AG10803 (cell line): ENCODE results near the gene PCCB.

Experiments
- DNase-seq: peaks from one replicate; pipeline ENCODE4 v3.0.0; 2010; ENCODE audit warnings: low read depth
- H3K4me3 ChIP-seq: 2 replicates; pipeline ENCODE4 v1.5.1; 2011; ENCODE audit warnings: mild to moderate bottlenecking, low read length, control low read depth
- CTCF ChIP-seq: conservative IDR thresholded peaks from 2 replicates; pipeline ENCODE4 v1.5.1; 2011; ENCODE audit warnings: mild to moderate bottlenecking, low read length, control low read depth, inconsistent platforms

The PCCB gene

DNA sequence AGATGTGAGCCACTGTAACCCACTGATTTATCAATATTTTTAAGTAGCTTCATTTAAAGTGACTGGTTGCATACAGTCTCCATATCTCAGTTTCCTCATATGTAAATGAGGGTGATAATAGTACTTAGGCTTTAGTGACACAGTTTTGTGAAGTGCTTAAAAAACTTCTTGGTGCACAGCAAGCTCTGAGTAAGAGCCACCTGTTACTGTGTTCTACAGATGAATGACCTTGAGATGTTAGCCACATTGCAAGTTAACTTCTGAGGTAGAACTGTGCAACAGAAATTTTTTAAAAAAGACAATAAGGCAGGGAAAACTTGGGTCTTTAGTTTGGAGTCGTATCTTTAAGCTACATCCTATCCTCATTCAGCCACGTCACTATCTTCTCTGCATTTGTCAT, 43.1 kb downstream of the PCCB start:
- no peak for TF ChIP-seq CTCF
- no peak for DNase-seq
- H3K4me3 ChIP-seq = no peak overlapping the region

GRCh38 chr3:136294176-136294575, 44.0 kb downstream of the PCCB start:
- no peak overlapping the region for H3K4me3 ChIP-seq
- DNase-seq = no peak
- TF ChIP-seq CTCF = no peak

- no peak overlapping the region for H3K4me3 ChIP-seq
- DNase-seq = no peak
- TF ChIP-seq CTCF = no peak
Observed at GRCh38 chr3:136296960-136297359, 46.8 kb downstream of the PCCB start.

- H3K4me3 ChIP-seq = no peak overlapping the region
- TF ChIP-seq CTCF = no peak
- DNase-seq = no peak
Observed at GRCh38 chr3:136297826-136298225, 47.7 kb downstream of the PCCB start.

DNA sequence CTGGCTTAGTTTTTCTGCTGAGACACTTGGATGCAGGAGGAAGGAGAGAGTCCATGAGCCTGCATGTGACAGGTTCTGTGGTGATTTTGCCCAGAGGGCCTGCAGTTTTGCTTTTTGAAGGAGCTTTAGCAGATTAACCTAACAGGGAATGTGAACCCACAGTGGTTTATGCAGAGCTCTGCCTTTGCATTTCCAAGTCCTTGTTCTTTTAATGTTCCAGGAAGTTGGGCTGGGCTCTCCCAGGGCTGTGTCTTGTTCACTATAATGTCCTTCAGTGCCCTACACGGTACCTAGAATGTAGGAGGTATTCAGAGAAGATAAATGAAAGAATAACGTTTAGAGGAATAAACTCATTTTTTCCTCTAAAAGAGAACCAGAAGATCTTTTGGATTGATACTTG, 50.3 kb downstream of the PCCB start:
- TF ChIP-seq CTCF = no peak
- H3K4me3 ChIP-seq = no peak overlapping the region
- DNase-seq = no peak

- H3K4me3 ChIP-seq = no peak overlapping the region
- peak; percentile 52 for DNase-seq
- peak; percentile 67 for TF ChIP-seq CTCF
Observed at GRCh38 chr3:136305879-136306278, 55.7 kb downstream of the PCCB start.

GRCh38 chr3:136311261-136311660, 61.1 kb downstream of the PCCB start:
- H3K4me3 ChIP-seq = no peak overlapping the region
- no peak for TF ChIP-seq CTCF
- no peak for DNase-seq
